SKM-1 treated with dmso at 0.1 percent for 144 hours (cell line): ENCODE data around the gene SSR1.

ENCODE experiments used
- DNase-seq: peaks from one replicate; lab custom pipeline; 2025; ENCODE audit not compliant: unreplicated experiment; lab: John Stamatoyannopoulos, UW

The SSR1 gene

DNA sequence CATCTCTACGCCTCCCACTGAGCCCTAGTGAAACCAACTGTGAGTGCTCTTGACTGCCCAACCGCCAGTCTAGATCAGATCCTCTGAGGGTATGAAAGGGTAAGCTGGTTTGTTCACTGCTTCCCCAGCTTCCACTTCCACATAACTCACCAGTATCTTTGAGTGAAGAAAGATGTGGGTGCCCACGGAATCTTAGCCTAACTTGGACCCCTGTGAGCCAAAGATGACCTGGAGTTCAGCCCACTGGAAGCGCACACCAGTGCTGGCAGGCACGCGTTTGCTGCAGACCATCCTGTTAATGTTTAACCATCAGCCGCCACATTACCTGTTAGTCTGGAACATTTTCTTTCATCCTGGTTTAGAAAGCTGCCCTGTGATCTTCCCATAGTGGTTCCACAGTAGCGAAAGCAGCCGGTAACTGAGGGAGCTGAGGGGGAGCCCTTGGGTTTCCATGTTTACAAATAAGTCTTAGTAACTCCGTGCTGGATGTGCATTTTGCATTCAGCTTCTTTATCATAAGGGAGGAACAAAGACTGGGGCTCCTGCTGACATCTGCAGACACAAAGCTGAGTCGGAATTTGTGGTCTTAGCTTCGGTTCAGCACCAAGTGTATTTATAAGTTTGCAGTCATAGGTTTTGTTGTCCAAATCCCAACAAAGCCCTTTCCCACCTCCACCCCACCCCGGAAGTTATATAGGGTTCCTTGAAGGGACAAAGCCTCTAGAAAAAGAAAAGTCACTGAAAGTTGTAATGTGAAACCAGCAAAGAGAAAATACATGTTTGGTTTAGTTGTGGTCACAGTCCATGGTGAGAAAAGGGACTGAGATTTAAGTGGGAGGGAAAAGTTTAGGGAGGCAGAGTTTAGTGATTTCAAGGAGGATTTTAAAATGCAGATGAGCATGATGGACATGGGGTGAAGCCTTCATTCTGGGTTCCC is 71.0 kb downstream of the SSR1 start:
- DNase-seq, result no peak

DNA sequence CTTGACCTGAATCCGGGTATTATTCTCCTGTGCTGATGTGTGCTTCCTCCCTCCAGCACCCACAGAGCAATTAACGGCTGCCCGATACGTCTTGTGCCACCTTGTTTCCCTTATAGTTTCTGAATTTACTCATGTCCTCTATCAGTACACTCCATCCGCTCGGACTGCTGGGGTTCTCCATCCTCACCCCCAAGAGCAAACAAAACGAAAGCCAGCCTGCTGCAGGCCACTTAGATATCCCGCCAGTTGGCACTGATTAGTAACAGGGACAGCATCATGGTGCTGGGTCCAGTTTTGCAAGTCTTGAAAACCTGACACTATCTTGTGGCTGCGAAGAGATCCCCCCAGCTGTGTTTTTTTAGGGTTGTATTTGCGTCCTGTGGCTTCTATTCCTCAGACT is 71.8 kb downstream of the SSR1 start:
- no peak for DNase-seq

GRCh38 chr6:7240351-7240750 is 72.6 kb downstream of the SSR1 start:
- no peak for DNase-seq

GRCh38 chr6:7239590-7239948 is 73.4 kb downstream of the SSR1 start:
- no peak for DNase-seq

- DNase-seq, result peak; percentile 57
Observed at GRCh38 chr6:7238900-7239589, 74.0 kb downstream of the SSR1 start.

DNA sequence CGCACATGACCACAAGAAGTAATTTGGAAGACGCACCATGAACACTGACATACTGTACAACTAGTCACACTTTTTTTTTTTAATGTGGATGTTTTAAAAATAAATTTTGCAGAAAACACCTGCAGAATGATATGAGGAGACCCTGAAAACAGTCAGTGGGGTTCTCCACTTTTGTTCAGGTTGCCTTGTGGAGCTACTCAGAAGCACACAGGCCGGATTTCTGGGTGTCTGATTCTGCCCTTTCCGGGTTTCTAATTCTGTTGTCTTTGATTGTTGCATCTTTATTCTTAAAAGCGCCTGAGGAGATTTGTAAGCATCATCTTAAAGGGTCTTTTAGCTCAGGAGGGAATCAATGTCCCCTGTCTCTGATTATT is 74.5 kb downstream of the SSR1 start:
- no peak for DNase-seq

- DNase-seq, result no peak
Observed at GRCh38 chr6:7237653-7238188, 75.3 kb downstream of the SSR1 start.

- no peak for DNase-seq
Observed at GRCh38 chr6:7236306-7237209, 76.4 kb downstream of the SSR1 start.

- no peak for DNase-seq
Observed at GRCh38 chr6:7235712-7236305, 77.2 kb downstream of the SSR1 start.

DNA sequence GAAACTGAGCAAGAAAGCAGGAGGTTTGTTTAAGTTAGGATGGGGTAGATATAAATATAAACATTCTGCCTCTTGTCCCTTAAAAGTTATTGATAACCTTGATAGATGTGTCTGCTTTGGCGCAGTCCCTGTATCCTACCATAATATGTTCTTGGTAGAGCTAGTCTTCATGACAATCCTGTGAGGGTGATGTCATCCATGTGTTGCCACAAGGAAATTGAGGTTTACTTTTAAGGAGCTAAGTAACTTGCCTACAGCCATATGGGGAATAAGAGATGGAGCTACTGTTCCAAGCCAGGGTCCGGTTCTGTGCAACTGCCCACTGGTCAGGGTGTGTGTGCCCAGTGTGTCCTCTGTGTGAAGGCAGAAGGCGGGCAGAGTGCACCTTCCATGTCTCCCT is 78.5 kb downstream of the SSR1 start:
- DNase-seq, result no peak

DNA sequence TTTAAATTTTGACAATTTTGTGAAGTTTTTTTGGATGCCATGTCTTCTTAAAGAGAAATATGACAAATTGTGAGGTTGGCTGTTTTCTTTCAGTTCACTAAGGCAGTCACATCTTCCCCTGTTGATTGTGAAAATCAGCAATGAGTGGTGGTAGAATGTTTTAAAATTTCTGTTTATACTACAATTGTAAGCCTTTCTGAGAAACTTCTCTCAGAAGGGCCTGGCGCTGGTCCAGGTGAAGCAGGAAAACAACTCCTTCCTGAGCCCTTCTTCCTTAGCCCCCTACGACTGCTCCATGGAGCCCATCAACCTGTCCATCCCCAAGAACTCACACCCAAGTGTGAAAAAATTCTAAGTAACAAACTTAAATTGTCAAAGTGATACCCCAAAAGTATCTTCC is 80.6 kb downstream of the SSR1 start:
- DNase-seq, result no peak

DNA sequence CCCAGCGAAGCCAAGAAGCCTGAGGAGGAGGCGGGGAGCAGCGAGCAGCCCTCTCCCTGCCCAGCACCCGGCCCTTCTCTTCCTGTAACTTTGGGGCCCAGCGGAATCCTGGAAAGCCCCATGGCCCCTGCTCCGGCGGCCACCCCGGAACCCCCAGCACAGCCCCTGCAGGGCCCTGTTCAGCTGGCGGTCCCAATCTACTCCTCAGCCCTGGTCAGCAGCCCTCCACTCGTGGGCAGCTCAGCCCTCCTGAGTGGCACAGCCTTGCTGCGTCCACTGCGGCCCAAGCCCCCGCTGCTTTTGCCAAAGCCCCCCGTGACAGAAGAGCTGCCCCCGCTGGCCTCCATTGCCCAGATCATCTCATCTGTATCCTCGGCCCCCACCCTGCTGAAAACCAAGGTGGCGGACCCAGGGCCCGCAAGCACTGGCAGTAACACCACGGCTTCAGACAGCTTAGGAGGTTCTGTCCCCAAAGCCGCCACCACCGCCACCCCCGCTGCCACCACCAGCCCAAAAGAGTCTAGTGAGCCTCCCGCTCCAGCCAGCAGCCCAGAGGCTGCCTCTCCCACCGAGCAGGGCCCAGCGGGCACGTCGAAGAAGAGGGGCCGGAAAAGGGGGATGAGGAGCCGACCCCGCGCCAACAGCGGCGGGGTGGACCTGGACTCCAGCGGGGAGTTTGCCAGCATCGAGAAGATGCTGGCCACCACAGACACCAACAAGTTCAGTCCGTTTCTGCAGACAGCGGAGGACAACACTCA is 81.9 kb downstream of the SSR1 start:
- DNase-seq, result no peak

DNA sequence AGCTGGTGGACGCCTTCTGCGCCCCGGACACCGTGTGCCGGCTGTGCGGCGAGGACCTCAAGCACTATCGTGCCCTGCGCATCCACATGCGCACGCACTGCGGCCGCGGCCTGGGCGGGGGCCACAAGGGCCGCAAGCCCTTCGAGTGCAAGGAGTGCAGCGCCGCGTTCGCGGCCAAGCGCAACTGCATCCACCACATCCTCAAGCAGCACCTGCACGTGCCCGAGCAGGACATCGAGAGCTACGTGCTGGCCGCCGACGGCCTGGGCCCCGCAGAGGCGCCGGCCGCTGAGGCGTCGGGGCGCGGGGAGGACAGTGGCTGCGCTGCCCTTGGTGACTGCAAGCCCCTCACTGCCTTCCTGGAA is 82.7 kb downstream of the SSR1 start:
- DNase-seq, result no peak

- no peak for DNase-seq
Observed at GRCh38 chr6:7229376-7230326, 83.3 kb downstream of the SSR1 start.

- no peak for DNase-seq
Observed at GRCh38 chr6:7228662-7229375, 84.2 kb downstream of the SSR1 start.

DNA sequence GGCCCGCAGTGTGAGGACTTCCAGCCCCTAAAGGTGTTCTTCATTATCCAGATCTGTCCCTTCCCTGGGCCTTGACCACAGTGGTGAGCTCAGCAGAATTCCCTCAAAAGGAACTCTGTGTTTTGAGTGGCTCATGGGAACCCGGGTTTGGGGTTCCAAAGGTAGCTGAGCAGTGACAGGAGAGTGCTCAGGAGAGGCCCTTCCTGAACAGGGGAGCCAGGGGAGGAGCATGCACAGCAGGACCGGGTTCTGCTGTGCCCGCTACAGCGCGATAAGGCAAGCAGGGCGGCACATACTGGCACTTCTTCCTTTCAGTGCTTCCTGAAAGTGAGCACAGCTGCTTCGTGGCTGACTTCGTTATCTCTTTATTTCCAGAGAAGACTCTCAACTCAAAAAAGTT is 88.3 kb downstream of the SSR1 start:
- DNase-seq, result no peak

DNA sequence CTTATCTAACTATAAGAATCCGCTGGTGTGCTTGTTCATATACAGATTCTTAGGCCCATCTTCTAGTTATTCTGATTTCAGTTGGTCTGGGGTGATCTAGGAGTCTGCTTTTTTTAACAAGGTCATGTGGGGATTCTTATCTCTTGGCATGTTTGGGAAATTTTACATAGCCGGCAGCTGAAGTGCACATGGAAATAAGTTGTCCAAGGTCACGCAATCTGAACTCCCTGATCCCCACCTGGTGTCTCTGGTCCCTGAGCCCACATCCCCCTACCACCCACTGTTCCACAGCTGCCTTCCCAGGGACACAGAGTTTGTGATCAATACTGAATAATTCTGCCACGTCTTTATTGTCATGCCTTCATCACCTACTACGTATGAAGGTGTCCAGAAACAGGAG is 90.8 kb downstream of the SSR1 start:
- no peak for DNase-seq

DNA sequence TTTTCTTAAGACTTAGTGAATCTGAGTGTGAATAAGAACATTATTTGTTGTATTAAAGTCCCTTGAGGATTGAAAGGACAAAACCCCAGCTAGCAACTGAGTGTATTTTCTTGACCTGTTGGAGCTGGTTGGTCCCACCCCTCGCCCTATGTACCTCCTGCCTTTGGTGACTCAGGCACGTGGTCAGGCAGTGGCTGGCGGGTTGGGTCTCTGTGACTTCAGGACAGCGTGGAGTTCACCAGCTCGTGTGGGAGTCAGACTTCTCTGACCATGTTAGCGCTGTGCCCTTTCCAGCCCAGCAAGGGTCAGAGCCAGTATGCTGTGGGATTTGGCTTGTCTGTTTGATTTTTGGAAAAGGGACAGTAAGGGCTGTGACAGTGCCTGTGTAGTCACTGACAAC is 93.7 kb downstream of the SSR1 start:
- DNase-seq, result no peak
